GM12801 (cell line): Measurements from ENCODE around the gene PTPRM.

Experiments
- TF ChIP-seq, protein P1 (sequence below): IDR thresholded peaks from one replicate; pipeline ENCODE4 v1.5.1; 2011; ENCODE audit warnings: control low read depth; ENCODE audit not compliant: insufficient read length; ENCODE audit errors: extremely low read depth

PTPRM gene

DNA sequence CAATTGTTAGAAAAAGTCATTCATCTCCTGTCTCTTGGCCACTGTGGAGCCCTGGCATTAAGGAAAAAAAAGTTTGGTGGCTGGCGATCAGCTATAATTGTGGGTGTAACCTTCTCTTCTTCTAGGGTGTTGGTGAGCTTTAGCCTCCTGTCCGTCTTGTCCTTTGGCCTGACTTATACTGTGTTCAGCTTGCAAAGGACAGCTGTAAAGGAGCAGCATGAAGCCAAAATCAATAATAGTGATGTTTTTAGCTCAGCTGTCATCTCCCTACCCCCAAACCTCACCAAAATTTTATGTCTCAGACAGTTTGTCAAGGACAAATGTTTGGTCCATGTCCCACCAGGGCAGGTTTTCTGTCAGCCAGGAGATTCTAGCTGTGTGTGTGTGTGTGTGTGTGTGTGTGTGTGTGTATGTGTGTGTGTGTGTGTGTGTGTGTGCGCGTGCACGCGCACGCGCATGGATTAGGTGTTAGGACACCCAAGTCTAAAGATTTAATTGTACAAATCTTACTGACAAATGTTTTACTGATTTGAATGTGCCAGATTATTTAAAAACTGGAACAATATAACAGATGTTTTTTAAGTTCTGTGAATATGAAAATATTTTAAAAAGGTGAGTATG is 109.2 kb downstream of the PTPRM start:
- TF ChIP-seq, protein P1, sequence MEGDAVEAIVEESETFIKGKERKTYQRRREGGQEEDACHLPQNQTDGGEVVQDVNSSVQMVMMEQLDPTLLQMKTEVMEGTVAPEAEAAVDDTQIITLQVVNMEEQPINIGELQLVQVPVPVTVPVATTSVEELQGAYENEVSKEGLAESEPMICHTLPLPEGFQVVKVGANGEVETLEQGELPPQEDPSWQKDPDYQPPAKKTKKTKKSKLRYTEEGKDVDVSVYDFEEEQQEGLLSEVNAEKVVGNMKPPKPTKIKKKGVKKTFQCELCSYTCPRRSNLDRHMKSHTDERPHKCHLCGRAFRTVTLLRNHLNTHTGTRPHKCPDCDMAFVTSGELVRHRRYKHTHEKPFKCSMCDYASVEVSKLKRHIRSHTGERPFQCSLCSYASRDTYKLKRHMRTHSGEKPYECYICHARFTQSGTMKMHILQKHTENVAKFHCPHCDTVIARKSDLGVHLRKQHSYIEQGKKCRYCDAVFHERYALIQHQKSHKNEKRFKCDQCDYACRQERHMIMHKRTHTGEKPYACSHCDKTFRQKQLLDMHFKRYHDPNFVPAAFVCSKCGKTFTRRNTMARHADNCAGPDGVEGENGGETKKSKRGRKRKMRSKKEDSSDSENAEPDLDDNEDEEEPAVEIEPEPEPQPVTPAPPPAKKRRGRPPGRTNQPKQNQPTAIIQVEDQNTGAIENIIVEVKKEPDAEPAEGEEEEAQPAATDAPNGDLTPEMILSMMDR: no peak

DNA sequence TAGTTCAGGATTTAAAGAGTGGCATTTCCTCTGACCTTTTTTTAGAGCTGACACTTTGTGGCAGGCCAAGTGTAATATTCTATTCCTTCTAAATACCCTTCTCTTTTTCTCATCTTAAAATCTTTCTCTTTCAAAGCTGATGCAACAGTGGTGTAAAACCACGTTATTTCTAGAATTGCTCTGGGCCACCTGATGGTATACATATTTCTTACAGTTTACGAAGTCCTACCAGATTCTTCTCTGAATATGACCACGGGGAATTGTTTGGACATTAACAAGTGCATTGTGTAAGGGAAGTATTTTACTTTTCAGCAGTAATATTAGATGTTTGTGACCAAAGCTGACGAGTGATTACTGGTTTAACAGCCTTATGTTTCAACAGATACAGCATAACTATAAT is 109.9 kb downstream of the PTPRM start:
- TF ChIP-seq, protein P1: no peak

DNA sequence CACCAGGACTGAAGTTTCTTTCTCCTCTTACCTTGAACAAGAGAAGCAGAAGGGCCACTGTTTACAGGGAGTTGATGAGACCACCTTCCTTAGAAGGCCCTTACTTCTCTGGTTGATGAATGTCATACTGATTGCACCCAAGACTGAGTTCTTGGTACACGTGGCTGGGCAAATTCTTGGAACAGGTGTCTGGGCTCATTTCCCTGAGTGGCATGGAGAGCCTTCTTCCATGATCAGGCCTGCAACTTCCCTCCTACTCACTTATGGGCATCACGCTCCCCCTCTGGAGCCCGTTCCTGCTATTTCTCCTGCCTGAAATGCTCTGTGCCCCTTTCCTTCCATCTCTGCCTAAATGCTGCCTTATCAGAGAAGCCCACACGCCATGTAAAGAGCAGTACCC is 110.3 kb downstream of the PTPRM start:
- TF ChIP-seq, protein P1: no peak

DNA sequence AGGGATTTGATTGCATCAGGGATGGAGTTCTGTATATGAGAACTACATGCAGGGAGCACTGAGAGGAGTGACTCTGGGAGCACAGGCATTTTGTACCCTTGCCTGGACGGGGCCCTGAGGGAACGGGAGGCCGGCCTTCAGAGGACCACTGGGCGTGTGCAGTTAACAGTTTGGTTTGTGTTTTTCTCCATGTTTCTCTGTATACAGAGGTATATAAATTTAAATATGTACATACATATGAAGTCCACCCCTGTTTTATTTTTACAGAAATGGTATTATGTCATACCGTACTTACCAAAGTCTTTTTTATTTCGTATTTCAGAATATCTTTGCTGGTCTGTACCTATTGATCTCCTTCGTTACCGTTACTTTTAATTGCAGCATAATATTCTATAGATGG is 111.3 kb downstream of the PTPRM start:
- TF ChIP-seq, protein P1: no peak

DNA sequence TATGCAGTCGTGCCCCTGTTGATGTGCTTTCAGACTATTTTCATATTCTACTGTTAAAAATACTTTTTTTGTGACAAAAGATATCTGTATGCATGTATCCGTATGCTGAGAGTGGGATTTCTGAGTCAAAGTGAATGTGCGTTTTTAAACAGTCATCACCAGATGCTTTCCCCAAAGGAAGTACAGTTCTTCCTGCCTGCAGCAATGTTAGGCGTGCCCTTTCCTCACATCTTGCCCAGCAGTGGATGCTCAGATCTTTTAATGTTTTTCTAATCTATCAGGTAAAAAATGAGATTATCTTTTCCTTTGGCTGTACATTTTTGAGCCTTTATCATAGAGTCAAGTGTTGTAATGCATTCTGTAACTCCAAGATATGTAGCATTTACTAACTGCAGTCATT is 111.7 kb downstream of the PTPRM start:
- TF ChIP-seq, protein P1: no peak

DNA sequence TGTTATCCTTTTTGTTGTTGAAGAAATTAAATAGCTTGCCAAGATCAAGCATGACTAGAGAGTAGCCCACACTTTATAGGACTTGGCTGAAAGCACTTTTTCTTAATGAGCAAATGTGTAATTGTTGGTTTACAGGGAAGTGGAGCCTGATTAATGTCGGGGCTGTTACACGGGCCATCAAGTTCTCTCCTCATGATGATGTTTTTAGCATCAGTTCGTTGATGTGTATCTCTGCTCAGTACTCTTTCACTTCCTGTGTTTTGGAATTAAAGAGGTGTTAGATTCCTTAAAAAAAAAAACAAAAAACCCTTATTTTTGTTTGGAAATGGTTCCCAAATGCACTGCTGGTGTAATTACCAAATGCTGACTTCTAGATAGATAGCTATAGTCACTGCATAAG is 114.2 kb downstream of the PTPRM start:
- TF ChIP-seq, protein P1: no peak

DNA sequence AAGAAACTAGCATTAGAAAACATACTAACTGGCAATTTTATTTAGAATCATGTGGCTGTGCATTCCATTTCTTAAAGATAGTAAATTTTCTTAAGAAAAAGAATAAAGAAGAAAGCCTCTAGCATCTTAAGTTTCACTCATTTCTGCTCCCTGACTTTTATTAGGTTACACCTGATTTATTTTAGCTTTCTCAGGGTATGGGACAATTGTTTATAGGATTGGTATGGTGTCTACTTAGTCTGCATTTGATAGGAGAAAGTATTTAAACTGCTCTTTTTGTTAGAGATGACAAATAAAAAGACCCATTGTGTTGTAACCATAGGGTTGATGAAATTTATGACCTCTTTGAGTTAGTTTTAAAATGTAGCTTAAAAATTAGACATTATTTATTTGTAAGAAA is 115.2 kb downstream of the PTPRM start:
- TF ChIP-seq, protein P1: no peak
